Stimulated activated CD4-positive, alpha-beta T cell treated with anti-CD3 and anti-CD28 coated beads, TNF-alpha, amount 100 ng/mL, for 48 hours (primary cell): Measurements from ENCODE around the gene MYO6.
A peak's percentile ranks its signal among the peaks of the same experiment; 100 is the strongest.
"Not testable (repeated sequence)": the region's sequence is repeated elsewhere in the genome, so short reads cannot be mapped to it uniquely, and the experiment has no call there.

Experiments used
- DNase-seq, 3 donors: peaks; one replicate each; pipeline ENCODE4 v3.0.0-alpha.2; 2020; ENCODE audit warnings: low read depth in 3 of 3

MYO6 gene

GRCh38 chr6:75748743-75749538 is at the start of gene MYO6:
Gene MYO6, plus strand, starts transcription at chr6:75749239. Its CDS starts 68,309 bp downstream, at chr6:75817548.
- DNase-seq: peak in 1 of 3 donors; percentile 9

GRCh38 chr6:75708334-75708733 is 40.7 kb upstream of the MYO6 start:
- not testable (repeated sequence) for DNase-seq

DNA sequence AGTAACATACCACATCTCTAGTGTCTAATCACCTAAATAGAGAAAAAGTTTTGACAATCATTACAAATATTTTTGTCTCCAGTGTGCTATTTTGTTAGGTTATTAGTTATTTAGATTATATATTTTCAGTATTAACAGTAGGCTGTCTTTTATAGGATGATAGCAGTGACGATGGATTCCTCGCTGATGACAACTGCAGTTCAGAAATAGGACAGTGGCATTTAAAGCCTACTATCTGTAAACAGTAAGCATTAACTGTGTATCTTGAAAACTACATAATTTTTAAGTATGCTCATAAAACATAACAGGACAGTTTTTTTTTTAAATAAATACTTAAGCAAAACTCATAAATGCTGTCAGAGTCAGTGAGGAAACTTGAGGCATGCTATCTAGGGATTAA is 37.9 kb upstream of the MYO6 start:
- DNase-seq: no peak

DNA sequence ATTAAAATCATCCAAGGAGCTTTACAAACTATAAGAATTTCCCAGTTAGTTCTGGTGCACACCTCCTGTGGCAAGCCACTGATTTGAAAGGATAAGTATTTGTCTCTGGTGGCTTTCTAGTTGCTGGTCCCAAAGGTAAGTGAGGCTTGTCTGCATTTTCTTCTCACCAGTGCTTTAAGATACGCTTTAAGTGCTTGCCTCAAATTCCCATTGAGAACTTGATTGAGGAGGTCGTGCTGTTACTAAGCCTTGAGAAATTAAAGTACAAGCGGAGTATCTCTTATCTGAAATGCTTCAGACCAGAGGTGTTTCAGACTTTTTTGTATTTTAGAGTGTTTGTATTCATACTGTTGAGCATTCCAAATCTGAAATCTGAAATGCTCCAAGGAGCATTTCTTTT is 29.9 kb upstream of the MYO6 start:
- no peak for DNase-seq

GRCh38 chr6:75723382-75723781 is 25.7 kb upstream of the MYO6 start:
- DNase-seq: no peak

DNA sequence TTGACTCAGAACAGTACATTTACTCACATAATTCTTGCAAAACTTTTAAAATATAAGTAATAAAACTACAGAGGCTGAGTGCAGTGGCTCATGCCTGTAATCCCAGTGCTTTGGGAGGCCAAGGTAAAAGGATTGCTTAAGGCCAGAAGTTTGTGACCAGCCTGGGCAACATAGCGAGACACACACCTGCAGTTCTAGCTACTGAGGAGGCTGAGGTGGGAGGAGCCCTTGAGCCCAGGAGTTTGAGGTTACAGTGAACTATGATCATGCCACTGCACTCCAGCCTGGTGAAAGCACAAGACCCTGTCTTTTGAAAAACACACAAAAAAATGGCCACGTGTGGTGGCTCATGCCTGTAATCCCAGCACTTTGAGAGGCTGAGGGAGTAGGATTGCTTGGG is 21.8 kb upstream of the MYO6 start:
- DNase-seq: no peak

- not testable (repeated sequence) for DNase-seq
Measured at GRCh38 chr6:75731029-75731428, 18.0 kb upstream of the MYO6 start.

- no peak for DNase-seq
Measured at GRCh38 chr6:75735491-75736186, 13.4 kb upstream of the MYO6 start.

GRCh38 chr6:75743971-75744370 is 5.1 kb upstream of the MYO6 start:
- no peak for DNase-seq

GRCh38 chr6:75745404-75745803 is 3.6 kb upstream of the MYO6 start:
- no peak for DNase-seq

GRCh38 chr6:75746221-75746620 is 2.8 kb upstream of the MYO6 start:
- no peak for DNase-seq

GRCh38 chr6:75747152-75747992 is 1.7 kb upstream of the MYO6 start:
- DNase-seq: no peak

DNA sequence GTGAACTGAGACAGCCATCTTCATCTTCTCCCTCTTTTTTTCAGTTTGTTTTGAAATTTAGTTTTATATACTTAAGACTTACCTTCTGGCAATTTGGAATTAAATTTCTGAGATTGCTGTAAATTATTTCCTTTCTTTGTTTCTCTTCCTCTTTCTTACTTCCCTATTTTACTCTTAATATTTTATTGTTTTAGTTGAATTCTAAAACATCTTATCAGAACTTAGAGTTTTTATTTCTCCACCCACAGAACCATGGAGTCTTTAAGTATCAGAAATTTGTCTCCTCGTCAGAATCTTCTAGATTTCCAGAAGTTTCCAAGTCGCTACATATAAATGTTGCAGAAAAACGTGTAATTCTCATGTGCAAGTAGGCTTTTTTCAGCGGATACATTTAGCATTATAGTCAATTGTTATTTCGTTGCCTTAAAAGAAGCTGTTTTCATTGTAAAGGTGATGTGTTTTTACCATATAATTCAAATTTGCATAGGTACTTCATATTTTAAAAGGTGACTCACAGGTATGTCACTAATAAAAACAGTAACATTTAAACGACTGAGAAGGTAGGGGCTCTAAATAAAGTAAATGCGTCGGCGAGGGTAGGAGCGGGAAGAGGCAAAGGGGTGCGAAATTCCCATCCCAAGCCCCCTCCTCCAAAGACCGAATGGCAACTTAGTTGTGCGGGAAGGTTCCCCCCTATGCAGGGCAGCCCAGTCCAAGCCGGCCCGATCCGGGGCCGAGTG is 866 bp upstream of the MYO6 start:
- no peak for DNase-seq

DNA sequence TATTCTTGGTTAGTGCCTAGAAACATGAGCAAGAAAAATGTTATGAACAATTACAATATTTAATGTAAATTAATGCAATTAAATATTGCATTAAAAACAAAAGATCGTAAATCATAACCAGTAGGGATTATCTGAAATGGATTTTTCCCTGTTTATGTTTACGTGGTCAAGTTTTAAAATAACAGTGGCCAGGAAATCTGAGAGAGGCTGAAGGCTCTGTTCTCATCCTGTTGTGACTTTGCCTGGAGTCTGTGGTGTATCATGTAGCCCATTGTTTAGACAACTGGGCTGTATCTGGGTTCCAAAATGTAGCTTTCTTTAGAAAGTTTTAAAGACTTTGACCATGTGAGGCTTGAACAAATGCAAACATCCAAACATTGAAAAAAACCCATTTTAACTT is 2.4 kb downstream of the MYO6 start:
- DNase-seq: no peak

- DNase-seq: no peak
Measured at GRCh38 chr6:75752365-75752764, 3.3 kb downstream of the MYO6 start.

- DNase-seq: no peak
Measured at GRCh38 chr6:75755704-75756103, 6.7 kb downstream of the MYO6 start.

DNA sequence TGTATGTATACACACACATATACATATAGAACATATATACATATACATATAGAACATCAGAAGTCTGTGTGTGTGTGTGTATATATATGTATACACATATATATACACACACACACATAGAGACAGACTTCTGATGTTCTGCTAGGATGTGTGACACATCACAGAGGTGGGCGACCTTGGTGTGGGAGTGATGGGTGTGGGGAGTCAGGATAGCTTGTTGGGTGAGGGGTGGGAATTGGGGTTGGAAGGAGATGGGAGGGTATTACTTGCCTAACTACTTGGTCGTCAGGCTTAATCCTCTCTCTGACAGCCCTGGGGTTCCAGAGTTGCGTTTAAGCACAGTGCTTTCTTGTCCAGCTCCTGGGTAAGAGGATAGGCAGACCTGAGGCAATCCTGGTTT is 8.3 kb downstream of the MYO6 start:
- no peak for DNase-seq

DNA sequence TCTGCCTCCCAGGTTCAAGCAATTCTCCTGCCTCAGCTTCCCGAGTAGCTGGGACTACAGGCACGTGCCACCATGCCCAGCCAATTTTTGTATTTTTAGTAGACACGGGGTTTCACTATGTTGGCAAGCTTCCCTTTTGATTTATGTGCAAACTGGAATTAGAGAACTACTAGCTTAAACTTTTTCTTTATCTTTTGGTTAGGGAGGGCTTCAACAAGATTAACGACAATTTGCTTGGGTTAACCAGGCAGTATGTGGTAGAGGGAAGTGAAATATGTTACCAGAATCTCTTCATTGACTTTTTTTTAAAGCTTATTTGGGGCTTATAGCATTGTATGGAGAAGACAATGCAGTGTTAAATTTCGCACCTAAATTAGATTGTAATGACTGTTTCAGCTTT is 9.0 kb downstream of the MYO6 start:
- no peak for DNase-seq

DNA sequence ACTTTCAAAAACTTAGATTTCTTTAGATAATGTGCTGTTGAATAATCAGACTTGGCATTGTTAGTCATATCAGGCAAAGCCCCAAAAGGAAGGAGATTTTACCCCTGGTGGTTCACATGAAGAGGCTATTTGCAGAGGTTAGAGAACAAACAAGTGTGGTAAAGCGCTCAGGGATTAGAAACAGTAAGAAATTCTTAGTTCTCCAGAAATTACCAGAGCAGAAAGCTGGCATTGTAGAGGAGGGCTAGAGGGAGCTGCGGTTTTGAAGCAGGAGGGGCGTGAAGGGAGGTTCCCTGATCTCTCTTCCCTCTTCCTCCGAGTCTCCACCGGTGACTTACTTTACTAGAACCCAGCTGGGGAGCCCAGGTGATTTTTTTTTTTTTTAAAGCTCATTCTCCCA is 10.2 kb downstream of the MYO6 start:
- DNase-seq: no peak

- no peak for DNase-seq
Measured at GRCh38 chr6:75760320-75760719, 11.3 kb downstream of the MYO6 start.

- DNase-seq: no peak
Measured at GRCh38 chr6:75761489-75761888, 12.4 kb downstream of the MYO6 start.

DNA sequence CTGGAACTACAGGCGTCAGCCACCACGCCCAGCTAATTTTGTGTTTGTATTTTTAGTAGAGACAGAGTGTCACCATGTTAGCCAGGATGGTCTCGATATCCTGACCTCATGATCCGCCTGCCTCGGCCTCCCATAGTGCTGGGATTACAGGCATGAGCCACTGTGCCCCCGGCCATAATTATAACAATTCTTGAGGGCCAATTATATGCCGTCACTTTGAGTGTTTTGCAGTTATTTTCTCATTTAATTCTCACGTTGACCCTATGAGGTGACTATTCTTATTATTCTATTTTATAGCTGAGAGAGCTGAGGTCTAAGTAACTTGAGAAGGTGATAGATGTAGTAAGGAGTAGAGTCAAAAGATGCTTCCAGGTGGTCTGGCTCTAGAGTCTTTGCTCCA is 13.0 kb downstream of the MYO6 start:
- DNase-seq: no peak
